ENCODE results near the gene ARFGAP2. TPM values are rescaled to one million over a fixed set of nuclear protein-coding genes. Genes with fewer than 3 reads are reported as not detected.

ARFGAP2 gene
- total and polyA plus RNA-seq, 2 of the 8 experiments (the other 6 are each of a cell fraction or from before 2014, with no cell fraction given): 50.2 to 64.0 TPM

GRCh38 chr11:47178316-47178715, 1.6 kb upstream of the ARFGAP2 start:
- no peak for FAIRE-seq
- peaks cover 8 to 34% of the 10 kb centered on the region in 2 experiments for H3K79me2 ChIP-seq (ENCODE audit: control insufficient read depth in 1 of 2, insufficient read depth in 2 of 2, low read length in 2 of 2)
- H2BK12ac ChIP-seq (ENCODE audit: low read depth, low read length): no peak overlapping the region
- TF ChIP-seq ATF3 (IDR thresholded peaks at IDR 0.05; ENCODE audit: insufficient read depth, low read depth, low read length) (no peak), USF2 (IDR thresholded peaks at IDR 0.05; ENCODE audit: low read length) (no peak), BACH1 (IDR thresholded peaks at IDR 0.05; ENCODE audit: low read length) (no peak), EP300 (IDR thresholded peaks at IDR 0.05; ENCODE audit: borderline replicate concordance in 1 of 2, low read depth in 2 of 2, low read length in 2 of 2) (no peak), RBBP5 (IDR thresholded peaks at IDR 0.05; ENCODE audit: borderline replicate concordance, low read depth, low read length) (no peak), RXRA (IDR thresholded peaks at IDR 0.05; ENCODE audit: insufficient read depth, low read depth, low read length) (no peak), JUND (IDR thresholded peaks at IDR 0.05; ENCODE audit: low read length) (no peak), TBP (IDR thresholded peaks at IDR 0.05; ENCODE audit: low read depth, low read length) (no peak), POU5F1 (IDR thresholded peaks at IDR 0.05; ENCODE audit: low read depth, low read length) (no peak), BCL11A (IDR thresholded peaks at IDR 0.05; ENCODE audit: low read depth in 2 of 2, low read length in 2 of 2) (no peak), CBX8 (IDR thresholded peaks at IDR 0.05; ENCODE audit: borderline replicate concordance, low read depth, low read length) (no peak), SP1 (IDR thresholded peaks at IDR 0.05; ENCODE audit: low read depth, low read length) (no peak)

More at GRCh38 chr11:47178316-47178715, 1.6 kb upstream of the ARFGAP2 start:
- Histone ChIP-seq H3K4me3 (ENCODE audit: extremely low read depth in 1 of 4, insufficient read depth in 2 of 4, low read depth in 3 of 4, low read length in 4 of 4) (no peak overlapping the region), H3K9me3 (ENCODE audit: insufficient read depth in 2 of 2, low read depth in 1 of 2, low read length in 1 of 2) (no peaks in the 10 kb centered on the region), H2AK5ac (ENCODE audit: low read depth, low read length) (no peak overlapping the region), H2AFZ (ENCODE audit: low read length) (no peak overlapping the region), H2BK15ac (ENCODE audit: low read length) (no peak overlapping the region), H3K23ac (ENCODE audit: insufficient read length) (no peak overlapping the region), H3K56ac (replicated peaks; ENCODE audit: insufficient read length, low read depth, low read length) (no peak overlapping the region), H2BK120ac (replicated peaks; ENCODE audit: low read depth, low read length) (no peak overlapping the region), H4K91ac (replicated peaks; ENCODE audit: insufficient read length, low read length) (no peak overlapping the region), H3K4ac (replicated peaks; ENCODE audit: insufficient read length, low read depth, low read length) (no peak overlapping the region), H3K27ac (ENCODE audit: low read depth, low read length) (no peak overlapping the region), H2BK5ac (ENCODE audit: low read depth, low read length) (peak overlapping the region; percentile 79; the same call in 1 of the 2 replicates), H3K18ac (ENCODE audit: extremely low read depth, low read length) (no peak overlapping the region), H3K4me2 (ENCODE audit: insufficient read depth in 1 of 2, low read depth in 2 of 2, low read length in 2 of 2) (no peak overlapping the region; a peak in 1 of 4 replicates), H2BK20ac (ENCODE audit: low read length) (no peak overlapping the region), H3K4me1 (replicated peaks in 1 of 4; ENCODE audit: control insufficient read depth in 3 of 4, insufficient read depth in 4 of 4, low read length in 3 of 4) (peaks cover 0 to 8% (median 1%) of the 10 kb centered on the region in 4 experiments; a peak in 5 of 7 replicates), H3K36me3 (ENCODE audit: control insufficient read depth in 2 of 4, insufficient read depth in 4 of 4, low read length in 3 of 4) (peaks cover 13 to 23% (median 18%) of the 10 kb centered on the region in 4 experiments; a peak in 7 of 8 replicates), H3K79me1 (ENCODE audit: low read depth, low read length) (peaks cover 14% of the 10 kb centered on the region), H4K20me1 (replicated peaks in 1 of 2; ENCODE audit: control insufficient read depth in 1 of 2, insufficient read depth in 2 of 2, low read length in 2 of 2) (peaks cover 0 to 10% of the 10 kb centered on the region in 2 experiments), H3K27me3 (replicated peaks in 1 of 4; ENCODE audit: control insufficient read depth in 3 of 4, extremely low read depth in 1 of 4, insufficient read depth in 3 of 4, low read length in 3 of 4) (no peaks in the 10 kb centered on the region), H4K8ac (ENCODE audit: extremely low read depth, insufficient read depth, low read length) (no peak overlapping the region; the same call in 1 of the 2 replicates), H3K9ac (replicated peaks in 1 of 4; ENCODE audit: extremely low read depth in 1 of 4, low read depth in 3 of 4, low read length in 3 of 4) (no peak overlapping the region), H3K23me2 (ENCODE audit: low read depth, low read length) (peaks cover 8% of the 10 kb centered on the region), H3K14ac (ENCODE audit: insufficient read length) (no peak overlapping the region), H4K5ac (ENCODE audit: insufficient read length, low read depth, low read length) (no peak overlapping the region)
- POLR2A ChIA-PET (ENCODE audit: partially characterized antibody): interaction anchor here (0.8 to 4.5 kb wide), 9 partner anchors 9 to 90 kb away, joined by 3 to 35 read pairs (median 12); partner anchors contain the start of genes ACP2, DDB2, NR1H3 and PACSIN3
- WGBS, 2 experiments (ENCODE audit: extremely low coverage in 1 of 2, insufficient coverage in 1 of 2, insufficient read length in 1 of 2, insufficient replicate concordance in 2 of 2, low coverage in 1 of 2, low lambda C conversion rate in 2 of 2, missing lambda C conversion rate in 1 of 2): 95% methylated on average over 11 of the region's 11 CpGs; no CpG with 5 or more reads in 1 of the 2 experiments
- CTCF ChIA-PET (ENCODE audit: partially characterized antibody): interaction anchor here (0.6 to 16.6 kb wide), 24 partner anchors 10 to 529 kb away, joined by 3 to 247 read pairs (median 6); partner anchors contain the start of genes ACP2, DDB2, NR1H3 and PACSIN3
- no peak for DNase-seq (ENCODE audit: low read depth in 1 of 2, low spot score in 2 of 2)
